ENCODE data around the gene LGMN.
"Not testable (repeated sequence)": the region's sequence is repeated elsewhere in the genome, so short reads cannot be mapped to it uniquely, and the experiment has no call there.

The LGMN gene

GRCh38 chr14:92780444-92781232 is 32.2 kb upstream of the LGMN start:
- Mint-ChIP-seq H3K36me3 (ENCODE audit: insufficient read depth) (no peaks in the 10 kb centered on the region), H3K4me1 (no peaks in the 10 kb centered on the region), H3K27ac (ENCODE audit: low read depth) (no peak overlapping the region), H3K27me3 (no peaks in the 10 kb centered on the region), H3K9me3 (no peaks in the 10 kb centered on the region), H3K4me3 (no peak overlapping the region)
- ATAC-seq (replicated peaks; ENCODE audit: extremely low read depth, poor library complexity, severe bottlenecking), result peak; percentile 42
- no peak for DNase-seq (ENCODE audit: low spot score in 2 of 2)

GRCh38 chr14:92778868-92779565 is 30.6 kb upstream of the LGMN start:
- H3K4me3 Mint-ChIP-seq; H3K27ac Mint-ChIP-seq (ENCODE audit: low read depth); H3K27me3 Mint-ChIP-seq; H3K4me1 Mint-ChIP-seq; H3K36me3 Mint-ChIP-seq (ENCODE audit: insufficient read depth); H3K9me3 Mint-ChIP-seq; ATAC-seq (replicated peaks; ENCODE audit: extremely low read depth, poor library complexity, severe bottlenecking); DNase-seq (ENCODE audit: low spot score in 2 of 2): not testable (repeated sequence)

- not testable (repeated sequence) for H3K27ac Mint-ChIP-seq (ENCODE audit: low read depth); DNase-seq (ENCODE audit: low spot score in 2 of 2); H3K4me3 Mint-ChIP-seq; H3K4me1 Mint-ChIP-seq; H3K9me3 Mint-ChIP-seq; H3K36me3 Mint-ChIP-seq (ENCODE audit: insufficient read depth); H3K27me3 Mint-ChIP-seq
- ATAC-seq (replicated peaks; ENCODE audit: extremely low read depth, poor library complexity, severe bottlenecking), result peak; percentile 82
Observed at GRCh38 chr14:92775292-92775691, 26.9 kb upstream of the LGMN start.

GRCh38 chr14:92774572-92774971 is 26.1 kb upstream of the LGMN start:
- no peak overlapping the region for H3K4me3 Mint-ChIP-seq
- no peak for DNase-seq (ENCODE audit: low spot score in 2 of 2)
- peaks cover 2% of the 10 kb centered on the region for H3K36me3 Mint-ChIP-seq (ENCODE audit: insufficient read depth)
- no peak overlapping the region for H3K27ac Mint-ChIP-seq (ENCODE audit: low read depth)
- no peaks in the 10 kb centered on the region for H3K9me3 Mint-ChIP-seq
- no peak for ATAC-seq (replicated peaks; ENCODE audit: extremely low read depth, poor library complexity, severe bottlenecking)
- no peaks in the 10 kb centered on the region for H3K4me1 Mint-ChIP-seq
- H3K27me3 Mint-ChIP-seq, result no peaks in the 10 kb centered on the region

- Mint-ChIP-seq H3K27ac (ENCODE audit: low read depth) (no peak overlapping the region), H3K4me1 (no peaks in the 10 kb centered on the region), H3K27me3 (no peaks in the 10 kb centered on the region), H3K4me3 (no peak overlapping the region), H3K36me3 (ENCODE audit: insufficient read depth) (peaks cover 2% of the 10 kb centered on the region), H3K9me3 (no peaks in the 10 kb centered on the region)
- ATAC-seq (replicated peaks; ENCODE audit: extremely low read depth, poor library complexity, severe bottlenecking), result no peak
- no peak for DNase-seq (ENCODE audit: low spot score in 2 of 2)
Observed at GRCh38 chr14:92770484-92770883, 22.1 kb upstream of the LGMN start.

GRCh38 chr14:92768795-92769194 is 20.4 kb upstream of the LGMN start:
- Mint-ChIP-seq H3K27ac (ENCODE audit: low read depth) (no peak overlapping the region), H3K9me3 (no peaks in the 10 kb centered on the region), H3K27me3 (no peaks in the 10 kb centered on the region), H3K4me1 (no peaks in the 10 kb centered on the region), H3K4me3 (no peak overlapping the region), H3K36me3 (ENCODE audit: insufficient read depth) (no peaks in the 10 kb centered on the region)
- DNase-seq (ENCODE audit: low spot score in 2 of 2), result no peak
- no peak for ATAC-seq (replicated peaks; ENCODE audit: extremely low read depth, poor library complexity, severe bottlenecking)

GRCh38 chr14:92768236-92768635 is 19.8 kb upstream of the LGMN start:
- ATAC-seq (replicated peaks; ENCODE audit: extremely low read depth, poor library complexity, severe bottlenecking) (peak; percentile 83), DNase-seq (ENCODE audit: low spot score in 2 of 2) (peak in 1 of 2 donors; percentile 13)
- H3K4me1 Mint-ChIP-seq; H3K36me3 Mint-ChIP-seq (ENCODE audit: insufficient read depth); H3K27me3 Mint-ChIP-seq; H3K4me3 Mint-ChIP-seq; H3K9me3 Mint-ChIP-seq; H3K27ac Mint-ChIP-seq (ENCODE audit: low read depth): not testable (repeated sequence)

GRCh38 chr14:92763666-92764631 is 15.5 kb upstream of the LGMN start:
- not testable (repeated sequence) for H3K4me3 Mint-ChIP-seq; H3K4me1 Mint-ChIP-seq; ATAC-seq (replicated peaks; ENCODE audit: extremely low read depth, poor library complexity, severe bottlenecking); H3K27me3 Mint-ChIP-seq; H3K36me3 Mint-ChIP-seq (ENCODE audit: insufficient read depth); H3K9me3 Mint-ChIP-seq; H3K27ac Mint-ChIP-seq (ENCODE audit: low read depth); DNase-seq (ENCODE audit: low spot score in 2 of 2)

GRCh38 chr14:92760524-92760805 is 12.0 kb upstream of the LGMN start:
- Mint-ChIP-seq H3K36me3 (ENCODE audit: insufficient read depth) (no peaks in the 10 kb centered on the region), H3K27ac (ENCODE audit: low read depth) (peak overlapping the region; percentile 29), H3K9me3 (no peaks in the 10 kb centered on the region), H3K4me3 (no peak overlapping the region), H3K27me3 (no peaks in the 10 kb centered on the region), H3K4me1 (peaks cover 7% of the 10 kb centered on the region)
- ATAC-seq (replicated peaks; ENCODE audit: extremely low read depth, poor library complexity, severe bottlenecking), result no peak
- no peak for DNase-seq (ENCODE audit: low spot score in 2 of 2)

GRCh38 chr14:92759679-92760523 is 11.5 kb upstream of the LGMN start:
- Mint-ChIP-seq H3K9me3 (no peaks in the 10 kb centered on the region), H3K27me3 (no peaks in the 10 kb centered on the region), H3K4me3 (no peak overlapping the region), H3K27ac (ENCODE audit: low read depth) (peak overlapping the region; percentile 29), H3K36me3 (ENCODE audit: insufficient read depth) (no peaks in the 10 kb centered on the region), H3K4me1 (peaks cover 7% of the 10 kb centered on the region)
- no peak for ATAC-seq (replicated peaks; ENCODE audit: extremely low read depth, poor library complexity, severe bottlenecking)
- no peak for DNase-seq (ENCODE audit: low spot score in 2 of 2)

GRCh38 chr14:92759300-92759678 is 10.9 kb upstream of the LGMN start:
- ATAC-seq (replicated peaks; ENCODE audit: extremely low read depth, poor library complexity, severe bottlenecking) (no peak), DNase-seq (ENCODE audit: low spot score in 2 of 2) (no peak)
- Mint-ChIP-seq H3K4me1 (peaks cover 7% of the 10 kb centered on the region), H3K9me3 (no peaks in the 10 kb centered on the region), H3K4me3 (no peak overlapping the region), H3K27me3 (no peaks in the 10 kb centered on the region), H3K27ac (ENCODE audit: low read depth) (no peak overlapping the region), H3K36me3 (ENCODE audit: insufficient read depth) (no peaks in the 10 kb centered on the region)

GRCh38 chr14:92756446-92756845 is 8.0 kb upstream of the LGMN start:
- peaks cover 16% of the 10 kb centered on the region for H3K4me1 Mint-ChIP-seq
- no peak overlapping the region for H3K27ac Mint-ChIP-seq (ENCODE audit: low read depth)
- no peaks in the 10 kb centered on the region for H3K36me3 Mint-ChIP-seq (ENCODE audit: insufficient read depth)
- ATAC-seq (replicated peaks; ENCODE audit: extremely low read depth, poor library complexity, severe bottlenecking) (no peak), DNase-seq (ENCODE audit: low spot score in 2 of 2) (no peak)
- H3K4me3 Mint-ChIP-seq, result no peak overlapping the region
- no peaks in the 10 kb centered on the region for H3K9me3 Mint-ChIP-seq
- peaks cover 18% of the 10 kb centered on the region for H3K27me3 Mint-ChIP-seq
